GM12892 (cell line): Measurements from ENCODE around the gene PGAM2.

Experiments used
- POLR2A ChIP-seq: IDR thresholded peaks from 2 replicates; pipeline ENCODE4 v1.6.1; 2011; ENCODE audit warnings: low read depth, low read length, control low read depth
- POLR2AphosphoS5 ChIP-seq: IDR thresholded peaks from 2 replicates; pipeline ENCODE4 v1.6.1; 2011; ENCODE audit warnings: low read depth, low read length, control low read depth
- TAF1 ChIP-seq: IDR thresholded peaks from 2 replicates; pipeline ENCODE4 v1.6.1; 2011; ENCODE audit warnings: low read depth, mild to moderate bottlenecking, control low read depth, low read length, borderline replicate concordance

GRCh38 chr7:44072364-44073231 is 7.2 kb upstream of the PGAM2 start:
- TF ChIP-seq TAF1 (no peak), POLR2AphosphoS5 (peak; percentile 43; the same call in 1 of the 2 replicates), POLR2A (peak; percentile 49; the same call in 1 of the 2 replicates)
